Neutrophil (primary cell): Measurements from ENCODE around the gene SELP.

ENCODE experiments used
- H3K27ac ChIP-seq: fragments of 200-600 bp; sonication (generic); 2 replicates; pipeline ENCODE4 v1.5.1; 2016; ENCODE audit warnings: mild to moderate bottlenecking, moderate library complexity
- H3K27me3 ChIP-seq: fragments of 200-600 bp; sonication (generic); 2 replicates; pipeline ENCODE4 v1.6.0; 2016; ENCODE audit warnings: mild to moderate bottlenecking
- H3K36me3 ChIP-seq: fragments of 200-600 bp; sonication (generic); 2 replicates; pipeline ENCODE4 v1.5.1; 2017
- H3K4me1 ChIP-seq, 2 experiments: fragments of 200-600 bp in 1 of 2; sonication (generic) in 1 of 2; 1 replicate in 1 of 2; 2 replicates in 1 of 2; pipeline versions ENCODE4 v1.5.1 to v1.6.1; 2013 to 2016; ENCODE audit warnings: low read depth in 1 of 2, low read length in 1 of 2, mild to moderate bottlenecking in 1 of 2, moderate library complexity in 1 of 2; ENCODE audit not compliant: control insufficient read depth in 1 of 2, insufficient read depth in 1 of 2
- H3K4me3 ChIP-seq, 2 experiments: fragments of 200-600 bp in 1 of 2; sonication (generic) in 1 of 2; 1 replicate in 1 of 2; 2 replicates in 1 of 2; pipeline ENCODE4 v1.5.1; 2013 to 2016; ENCODE audit warnings: low read depth in 1 of 2, low read length in 1 of 2, mild to moderate bottlenecking in 1 of 2, moderate library complexity in 1 of 2
- H3K9me3 ChIP-seq: fragments of 200-600 bp; sonication (generic); 2 replicates; pipeline ENCODE4 v1.5.1; 2016
- TF ChIP-seq, protein P1 (sequence below): fragments of 200-600 bp; sonication (generic); IDR thresholded peaks from 2 replicates; pipeline ENCODE4 v1.5.1; 2016; ENCODE audit warnings: antibody characterized with exemption

The SELP gene

DNA sequence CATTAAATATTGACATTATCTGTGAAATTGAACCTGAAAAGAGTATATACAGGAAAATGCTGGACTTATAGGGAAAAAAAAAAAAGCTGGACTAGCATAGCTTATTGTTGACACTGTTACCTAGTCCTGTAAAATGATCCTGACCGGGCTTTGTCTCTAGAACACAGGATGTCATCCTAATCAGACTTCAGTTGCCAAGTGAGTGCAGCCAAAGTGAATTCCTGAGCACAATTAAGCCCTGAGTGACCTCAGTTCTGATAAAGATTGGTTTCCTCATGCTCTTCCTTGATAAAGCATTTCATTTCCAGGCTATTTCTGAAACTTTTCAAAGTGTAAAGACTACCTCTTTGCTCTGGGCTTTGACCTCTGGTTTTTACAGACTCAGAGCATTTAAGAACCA, 19.8 kb downstream of the SELP start:
- TF ChIP-seq, protein P1, sequence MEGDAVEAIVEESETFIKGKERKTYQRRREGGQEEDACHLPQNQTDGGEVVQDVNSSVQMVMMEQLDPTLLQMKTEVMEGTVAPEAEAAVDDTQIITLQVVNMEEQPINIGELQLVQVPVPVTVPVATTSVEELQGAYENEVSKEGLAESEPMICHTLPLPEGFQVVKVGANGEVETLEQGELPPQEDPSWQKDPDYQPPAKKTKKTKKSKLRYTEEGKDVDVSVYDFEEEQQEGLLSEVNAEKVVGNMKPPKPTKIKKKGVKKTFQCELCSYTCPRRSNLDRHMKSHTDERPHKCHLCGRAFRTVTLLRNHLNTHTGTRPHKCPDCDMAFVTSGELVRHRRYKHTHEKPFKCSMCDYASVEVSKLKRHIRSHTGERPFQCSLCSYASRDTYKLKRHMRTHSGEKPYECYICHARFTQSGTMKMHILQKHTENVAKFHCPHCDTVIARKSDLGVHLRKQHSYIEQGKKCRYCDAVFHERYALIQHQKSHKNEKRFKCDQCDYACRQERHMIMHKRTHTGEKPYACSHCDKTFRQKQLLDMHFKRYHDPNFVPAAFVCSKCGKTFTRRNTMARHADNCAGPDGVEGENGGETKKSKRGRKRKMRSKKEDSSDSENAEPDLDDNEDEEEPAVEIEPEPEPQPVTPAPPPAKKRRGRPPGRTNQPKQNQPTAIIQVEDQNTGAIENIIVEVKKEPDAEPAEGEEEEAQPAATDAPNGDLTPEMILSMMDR, result no peak
- Histone ChIP-seq H3K9me3 (no peaks in the 10 kb centered on the region), H3K27me3 (no peaks in the 10 kb centered on the region), H3K4me3 (no peak overlapping the region), H3K36me3 (no peaks in the 10 kb centered on the region), H3K27ac (peak overlapping the region; percentile 35), H3K4me1 (peaks cover 84 to 97% of the 10 kb centered on the region in 2 experiments)

DNA sequence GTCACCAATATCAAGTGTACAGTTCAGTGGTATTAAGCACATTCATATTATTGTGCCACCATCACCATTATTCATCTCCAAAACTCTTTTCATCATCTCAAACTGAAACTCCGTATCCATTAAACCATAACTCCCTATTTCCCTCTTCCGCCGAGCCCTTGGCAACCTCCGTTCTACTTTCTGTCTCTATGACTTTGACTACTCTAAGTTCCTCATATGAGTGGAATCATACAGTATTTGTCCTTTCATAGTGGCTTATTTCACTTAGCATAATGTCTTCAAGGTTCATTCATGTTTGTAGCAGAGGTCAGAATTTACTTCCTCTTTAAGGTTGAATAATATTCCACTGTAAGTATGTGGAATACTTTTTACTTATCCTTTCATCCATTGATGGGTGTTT, 21.7 kb downstream of the SELP start:
- H3K36me3 ChIP-seq, result no peaks in the 10 kb centered on the region
- H3K27ac ChIP-seq, result no peak overlapping the region
- peaks cover 96% of the 10 kb centered on the region in 2 experiments for H3K4me1 ChIP-seq
- no peaks in the 10 kb centered on the region for H3K9me3 ChIP-seq
- H3K4me3 ChIP-seq, result no peak overlapping the region
- TF ChIP-seq, protein P1, result no peak
- H3K27me3 ChIP-seq, result no peaks in the 10 kb centered on the region

DNA sequence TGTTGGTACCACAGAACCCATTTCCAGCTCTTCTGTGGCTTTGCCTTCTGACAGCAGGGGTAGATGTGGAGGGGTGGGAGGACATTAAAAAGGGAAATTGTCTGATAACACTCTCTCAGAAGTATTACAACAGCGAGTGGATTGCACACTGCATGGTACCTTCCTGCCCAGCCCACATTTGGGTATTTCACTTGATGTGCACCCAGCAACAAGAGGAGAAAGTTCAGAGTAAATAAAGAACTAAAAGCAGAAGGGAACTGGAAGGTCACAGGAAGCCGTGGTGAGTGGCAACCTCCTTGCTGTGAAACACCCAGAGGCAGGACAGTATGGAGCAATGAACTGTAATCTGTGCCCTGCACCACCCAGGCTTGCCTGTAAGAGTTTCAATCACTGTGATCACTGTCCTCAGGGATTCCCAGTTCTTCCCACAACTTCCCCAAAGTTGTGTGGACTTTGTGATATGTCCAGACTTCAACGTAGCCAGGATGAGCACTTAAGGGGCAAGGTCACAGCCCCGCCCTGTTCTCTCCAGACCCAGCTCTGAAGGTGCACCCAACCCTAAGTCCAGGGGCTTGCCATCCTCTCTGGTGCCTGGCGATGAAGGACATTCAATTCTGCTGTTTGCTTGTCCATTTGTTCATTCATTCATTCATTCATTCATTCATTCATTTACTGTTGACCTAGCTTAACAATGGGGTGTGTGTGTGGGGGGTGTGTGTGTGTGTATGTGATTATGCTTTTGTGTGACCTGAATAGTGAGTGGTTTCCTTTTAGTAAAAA, 25.0 kb downstream of the SELP start:
- no peaks in the 10 kb centered on the region for H3K36me3 ChIP-seq
- peak overlapping the region; percentile 88 for H3K27ac ChIP-seq
- peaks cover 88 to 89% of the 10 kb centered on the region in 2 experiments for H3K4me1 ChIP-seq
- H3K9me3 ChIP-seq, result no peaks in the 10 kb centered on the region
- peak overlapping the region; percentile 38 to 55 for H3K4me3 ChIP-seq
- no peaks in the 10 kb centered on the region for H3K27me3 ChIP-seq
- TF ChIP-seq, protein P1, result peak; percentile 62

DNA sequence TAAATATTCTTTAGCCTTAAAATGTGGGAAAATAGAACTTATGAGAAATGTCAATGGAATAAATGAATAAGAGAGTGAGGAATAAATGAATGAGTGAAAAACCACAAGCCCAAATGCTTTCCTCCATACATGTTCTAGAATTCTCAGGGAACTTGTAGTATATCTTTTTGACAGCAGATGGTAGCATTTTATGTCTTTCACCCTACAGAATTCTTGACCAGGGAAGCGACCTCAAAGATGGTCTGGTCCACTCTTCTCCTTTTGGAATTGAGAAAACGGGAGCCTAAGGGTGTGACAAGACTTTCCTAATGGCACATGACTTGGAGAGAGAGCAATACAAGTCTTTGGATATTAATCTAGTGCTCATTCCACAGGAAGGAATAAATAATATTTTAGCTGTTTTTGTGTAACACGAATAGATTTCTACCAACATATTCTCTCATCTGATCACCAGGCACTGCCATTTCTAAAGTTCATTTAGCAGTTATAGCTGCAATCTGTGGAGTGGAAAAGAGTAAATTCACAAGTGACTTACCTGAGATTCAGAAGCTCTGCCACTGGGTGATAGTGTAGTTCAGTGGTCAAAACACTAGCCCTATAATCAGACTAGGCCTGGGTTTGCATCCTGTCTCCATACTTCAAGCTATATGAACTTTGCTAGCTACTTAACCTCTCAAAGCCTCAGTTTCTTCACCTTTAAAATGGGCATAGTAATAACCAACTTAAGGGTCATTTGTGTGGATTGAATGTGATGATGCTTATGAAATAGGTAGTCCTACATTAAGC, 28.6 kb downstream of the SELP start:
- TF ChIP-seq, protein P1, result peak; percentile 66
- H3K4me1 ChIP-seq, result peaks cover 51 to 52% of the 10 kb centered on the region in 2 experiments
- H3K4me3 ChIP-seq, result peak overlapping the region in 1 of 2 experiments; percentile 9
- no peaks in the 10 kb centered on the region for H3K36me3 ChIP-seq
- peak overlapping the region; percentile 69 for H3K27ac ChIP-seq
- peaks cover 3% of the 10 kb centered on the region for H3K27me3 ChIP-seq
- no peaks in the 10 kb centered on the region for H3K9me3 ChIP-seq

DNA sequence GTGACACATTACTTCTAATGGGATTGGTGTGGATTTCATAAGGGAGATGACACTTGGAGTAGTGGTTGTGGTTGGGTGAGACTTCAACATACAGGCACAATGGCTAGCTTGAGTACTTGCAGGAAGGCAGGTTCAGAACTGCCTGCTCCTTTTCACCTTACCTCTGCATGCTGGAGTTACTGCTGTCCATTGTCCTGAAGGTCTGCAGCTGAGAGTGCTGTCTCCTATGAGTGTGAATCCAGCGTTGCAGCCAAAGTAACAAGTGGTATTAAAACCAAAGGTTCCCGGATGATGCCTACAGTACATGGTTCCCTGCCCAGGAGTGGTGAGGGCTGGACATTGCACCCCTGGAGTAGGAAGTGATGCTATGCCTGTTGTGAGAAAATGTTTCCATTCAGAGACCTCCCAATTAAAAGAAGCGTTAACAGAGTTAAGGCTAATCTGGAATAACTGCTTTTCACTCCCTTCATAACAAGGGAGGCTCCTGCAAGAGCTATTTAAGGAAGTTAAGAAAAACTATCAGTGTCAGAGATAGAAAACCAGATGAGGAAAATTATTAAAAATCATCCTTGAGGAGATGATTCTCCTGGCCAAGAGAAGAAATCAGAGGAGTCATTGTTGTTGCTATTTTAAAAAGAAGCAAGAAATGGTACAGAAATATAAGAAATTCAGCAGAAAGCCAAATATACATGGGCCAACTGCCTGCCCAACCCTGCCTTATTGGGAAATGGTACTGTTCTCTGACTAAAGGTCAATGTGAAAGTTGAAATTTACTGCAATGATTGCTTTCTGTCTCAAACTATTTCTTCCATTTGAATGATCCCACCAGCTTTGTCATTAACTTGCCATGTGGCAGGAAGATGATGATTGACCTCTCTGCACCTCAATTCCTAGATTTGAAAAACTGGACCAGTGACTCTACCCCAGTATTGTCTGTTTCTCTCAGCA, 33.9 kb downstream of the SELP start:
- H3K4me1 ChIP-seq, result peaks cover under 1 to 3% of the 10 kb centered on the region in 2 experiments
- no peaks in the 10 kb centered on the region for H3K36me3 ChIP-seq
- TF ChIP-seq, protein P1, result no peak
- peaks cover 3% of the 10 kb centered on the region for H3K27me3 ChIP-seq
- H3K9me3 ChIP-seq, result no peaks in the 10 kb centered on the region
- no peak overlapping the region for H3K27ac ChIP-seq
- no peak overlapping the region for H3K4me3 ChIP-seq
